Breast epithelium (tissue), 3 donors: ENCODE measurements around the gene GUCY2F.

Source experiments
- CTCF ChIP-seq, 3 donors: fragments of 450-650 bp; IDR thresholded peaks; one replicate each; pipeline ENCODE4 v1.5.1; 2016 to 2017; ENCODE audit warnings: antibody characterized with exemption in 3 of 3, mild to moderate bottlenecking in 3 of 3, moderate library complexity in 3 of 3
- POLR2A ChIP-seq: fragments of 450-650 bp; IDR thresholded peaks from one replicate; pipeline ENCODE4 v1.6.1; 2016; ENCODE audit warnings: antibody characterized with exemption, mild to moderate bottlenecking, moderate library complexity
- POLR2AphosphoS5 ChIP-seq, 3 donors: sonication (generic); formaldehyde crosslinking; IDR thresholded peaks; one replicate each; pipeline ENCODE4 v1.6.1; 2017; ENCODE audit warnings: antibody characterized with exemption in 3 of 3

GRCh38 chrX:109448282-109448938 lies 33.5 kb downstream of the GUCY2F start:
- TF ChIP-seq CTCF (IDR thresholded peaks at IDR 0.05) = no peak
- no peak for TF ChIP-seq POLR2A
- no peak for TF ChIP-seq POLR2AphosphoS5 (IDR thresholded peaks at IDR 0.05)
